Chondrocyte (in vitro differentiated cells): ENCODE data around the gene CYP21A2. TPM values are rescaled to one million over a fixed set of nuclear protein-coding genes. Genes with fewer than 3 reads are reported as not detected.
"Not testable (repeated sequence)": the region's sequence is repeated elsewhere in the genome, so short reads cannot be mapped to it uniquely, and the experiment has no call there.

Experiments
- DNase-seq: peaks from one replicate; pipeline ENCODE4 v3.0.0; 2021; ENCODE audit warnings: mixed read lengths, low spot score
- H3K27ac Mint-ChIP-seq: one replicate; pipeline ENCODE4 v1.8.0; 2021; ENCODE audit warnings: mild to moderate bottlenecking, moderate library complexity, mixed read lengths; ENCODE audit not compliant: unreplicated experiment
- H3K27me3 Mint-ChIP-seq: 2 replicates; pipeline ENCODE4 v1.8.0; 2021; ENCODE audit warnings: low read depth, mixed read lengths
- H3K36me3 Mint-ChIP-seq: 2 replicates; pipeline ENCODE4 v1.8.0; 2021; ENCODE audit warnings: low read depth, mixed read lengths
- H3K4me1 Mint-ChIP-seq: 2 replicates; pipeline ENCODE4 v1.8.0; 2021; ENCODE audit warnings: low read depth, mild to moderate bottlenecking, mixed read lengths
- H3K4me3 Mint-ChIP-seq: one replicate; pipeline ENCODE4 v1.8.0; 2021; ENCODE audit warnings: mild to moderate bottlenecking, moderate library complexity, mixed read lengths; ENCODE audit not compliant: unreplicated experiment
- H3K9me3 Mint-ChIP-seq: 2 replicates; pipeline ENCODE4 v1.8.0; 2021; ENCODE audit warnings: low read depth, mixed read lengths
- total RNA-seq: library from RNA; stranded (reverse); gene quantifications from 3 replicates; pipeline ENCODE4 v1.2.1, GENCODE V29; 2021

The CYP21A2 gene
- total RNA-seq, 1 donor from 2014 or later: 0.30 TPM

DNA sequence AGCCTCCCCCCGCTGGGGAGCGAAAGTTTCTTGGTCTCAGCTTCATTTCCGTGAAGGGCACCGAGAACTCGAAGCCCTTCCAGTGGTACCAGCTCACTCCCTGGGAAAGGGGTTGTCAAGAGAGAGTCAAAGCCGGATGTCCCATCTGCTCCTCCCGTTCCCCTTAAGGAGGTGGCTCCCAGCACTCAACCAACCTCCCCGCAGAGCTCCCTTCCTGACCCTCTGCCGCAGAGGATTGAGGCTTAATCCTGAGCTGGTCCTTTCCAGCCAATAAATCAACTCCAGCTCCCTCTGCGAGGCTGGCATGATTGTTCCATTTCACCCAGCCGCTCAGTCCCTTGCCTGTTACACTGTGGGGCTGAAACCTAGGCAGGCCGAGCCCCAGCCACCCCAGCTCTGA, 29.6 kb upstream of the CYP21A2 start:
- not testable (repeated sequence) for H3K27me3 Mint-ChIP-seq, H3K4me3 Mint-ChIP-seq, H3K27ac Mint-ChIP-seq, H3K36me3 Mint-ChIP-seq, H3K9me3 Mint-ChIP-seq, H3K4me1 Mint-ChIP-seq
- peak; percentile 44 for DNase-seq

DNA sequence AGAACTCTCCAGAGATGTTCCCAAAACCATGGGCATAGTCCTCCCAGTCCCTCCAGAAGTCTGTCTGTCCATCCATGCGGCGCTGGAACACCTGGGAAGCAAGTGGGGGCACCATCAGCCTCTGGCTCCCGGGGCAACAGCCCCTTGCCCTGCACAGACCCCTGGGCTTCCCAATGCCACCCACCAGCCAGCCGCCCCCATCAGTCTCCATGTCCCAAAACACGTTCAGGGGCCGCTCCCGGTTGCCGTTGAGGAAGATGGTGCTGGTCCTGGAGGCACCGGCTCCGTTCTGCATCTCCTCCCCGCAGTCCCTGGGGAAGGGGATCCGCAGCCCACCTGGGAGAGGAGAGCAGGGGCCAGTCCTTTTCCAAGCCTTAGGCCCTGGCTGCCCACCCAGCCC, 28.7 kb upstream of the CYP21A2 start:
- H3K9me3 Mint-ChIP-seq, H3K27me3 Mint-ChIP-seq, H3K36me3 Mint-ChIP-seq, H3K27ac Mint-ChIP-seq, H3K4me3 Mint-ChIP-seq, DNase-seq, H3K4me1 Mint-ChIP-seq: not testable (repeated sequence)

DNA sequence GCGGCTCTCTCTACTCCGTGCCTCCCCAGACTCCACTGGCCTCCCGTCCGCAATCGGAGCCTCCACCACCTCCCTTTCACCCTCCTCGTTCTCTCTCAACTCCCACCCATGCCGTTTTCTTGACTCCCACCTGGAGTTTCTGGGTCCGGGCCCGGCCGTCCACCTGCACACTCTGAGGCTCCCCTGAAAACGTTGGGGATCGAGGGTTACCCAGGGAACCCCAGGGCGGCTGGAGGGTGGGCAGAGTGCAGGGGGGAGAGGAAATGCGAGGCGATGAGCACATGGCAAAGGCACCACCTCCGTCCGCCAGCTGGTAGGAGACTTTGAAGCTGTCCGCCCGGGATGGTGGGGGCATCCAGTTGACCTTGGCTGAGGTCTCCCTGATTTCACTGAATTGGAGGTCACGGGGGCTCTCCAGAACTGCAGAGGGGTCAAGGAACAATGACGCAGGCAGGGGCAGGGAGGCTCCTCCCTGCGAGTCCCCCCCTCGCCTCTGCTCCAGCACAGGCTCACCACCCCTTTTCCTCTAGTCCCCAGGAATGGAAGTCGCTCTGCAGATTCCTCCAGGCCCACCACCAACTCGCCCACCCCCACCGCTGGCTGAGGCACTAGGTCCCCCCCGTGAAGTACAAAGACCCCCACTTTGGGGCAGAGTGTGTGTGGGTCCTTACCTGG, 27.2 kb upstream of the CYP21A2 start:
- not testable (repeated sequence) for H3K27ac Mint-ChIP-seq, H3K4me3 Mint-ChIP-seq, H3K27me3 Mint-ChIP-seq, H3K36me3 Mint-ChIP-seq, H3K4me1 Mint-ChIP-seq, H3K9me3 Mint-ChIP-seq
- peak; percentile 50 for DNase-seq

DNA sequence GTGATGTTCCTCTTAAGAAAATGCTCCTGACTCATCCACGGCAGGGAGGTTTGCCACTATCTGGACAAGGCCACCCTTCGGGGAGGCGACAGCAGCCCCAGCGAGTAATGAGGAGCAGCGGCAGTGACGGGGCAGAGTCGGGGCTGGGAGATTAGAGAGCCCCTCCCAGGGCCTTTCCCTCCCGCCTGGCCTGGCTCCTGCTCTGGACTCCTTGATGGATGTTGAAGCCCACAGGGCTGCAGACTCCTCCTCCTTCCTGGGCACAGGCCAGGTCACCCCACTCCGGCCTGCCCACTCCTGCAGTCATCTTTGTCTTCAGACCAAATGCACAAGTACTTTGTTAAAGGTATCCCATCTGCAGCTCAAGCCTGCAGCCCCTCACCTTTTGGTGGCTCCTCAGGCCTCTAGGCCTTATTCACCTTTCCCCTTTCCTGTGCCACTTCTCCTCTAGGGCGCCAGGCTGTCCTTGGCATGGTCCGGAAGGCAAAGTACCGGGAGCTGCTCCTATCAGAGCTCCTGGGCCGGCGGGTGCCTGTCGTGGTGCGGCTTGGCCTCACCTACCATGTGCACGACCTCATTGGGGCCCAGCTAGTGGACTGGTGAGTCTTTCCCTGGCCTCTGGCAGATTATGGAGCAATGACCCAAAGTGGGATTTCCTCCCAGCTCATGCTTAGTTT, 25.1 kb upstream of the CYP21A2 start:
- H3K27ac Mint-ChIP-seq, H3K9me3 Mint-ChIP-seq, H3K4me3 Mint-ChIP-seq, H3K4me1 Mint-ChIP-seq, H3K36me3 Mint-ChIP-seq, H3K27me3 Mint-ChIP-seq: not testable (repeated sequence)
- peak; percentile 77 for DNase-seq

DNA sequence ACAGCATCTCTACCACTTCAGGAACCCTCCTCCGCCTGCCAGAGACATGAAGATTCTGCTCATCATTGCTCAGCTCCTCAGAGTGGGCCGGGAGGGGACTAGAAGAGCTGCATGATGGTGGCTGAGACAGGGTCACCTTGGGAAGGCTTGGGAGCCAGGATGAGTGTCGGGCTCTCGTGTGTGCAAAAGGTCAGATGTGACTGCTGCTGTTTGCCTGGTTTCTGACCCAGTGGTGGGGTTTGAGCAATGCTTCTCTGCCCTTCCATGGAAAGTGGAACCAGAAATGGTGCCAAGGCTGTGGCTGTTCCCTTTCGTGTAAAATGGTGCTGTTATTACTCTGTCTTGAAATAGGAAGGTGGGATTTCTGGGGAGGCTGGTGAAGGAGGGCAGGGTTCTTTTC, 24.5 kb upstream of the CYP21A2 start:
- H3K27me3 Mint-ChIP-seq, H3K9me3 Mint-ChIP-seq, DNase-seq, H3K4me3 Mint-ChIP-seq, H3K27ac Mint-ChIP-seq, H3K4me1 Mint-ChIP-seq, H3K36me3 Mint-ChIP-seq: not testable (repeated sequence)

- H3K27ac Mint-ChIP-seq, H3K36me3 Mint-ChIP-seq, DNase-seq, H3K9me3 Mint-ChIP-seq, H3K4me1 Mint-ChIP-seq, H3K4me3 Mint-ChIP-seq, H3K27me3 Mint-ChIP-seq: not testable (repeated sequence)
Observed at GRCh38 chr6:32014547-32014946, 23.7 kb upstream of the CYP21A2 start, which contains the start of gene C4B. Gene C4B, plus strand, starts transcription at chr6:32014795. Its CDS starts 51 bp downstream, at chr6:32014846.

GRCh38 chr6:32022100-32022499, 16.1 kb upstream of the CYP21A2 start:
- not testable (repeated sequence) for H3K27ac Mint-ChIP-seq, H3K36me3 Mint-ChIP-seq, H3K4me1 Mint-ChIP-seq, H3K9me3 Mint-ChIP-seq, H3K4me3 Mint-ChIP-seq, DNase-seq, H3K27me3 Mint-ChIP-seq

GRCh38 chr6:32028631-32029030, 9.6 kb upstream of the CYP21A2 start:
- DNase-seq, H3K9me3 Mint-ChIP-seq, H3K4me3 Mint-ChIP-seq, H3K4me1 Mint-ChIP-seq, H3K36me3 Mint-ChIP-seq, H3K27ac Mint-ChIP-seq, H3K27me3 Mint-ChIP-seq: not testable (repeated sequence)

- H3K4me3 Mint-ChIP-seq, H3K36me3 Mint-ChIP-seq, DNase-seq, H3K27me3 Mint-ChIP-seq, H3K27ac Mint-ChIP-seq, H3K4me1 Mint-ChIP-seq, H3K9me3 Mint-ChIP-seq: not testable (repeated sequence)
Observed at GRCh38 chr6:32029553-32029952, 8.7 kb upstream of the CYP21A2 start.

DNA sequence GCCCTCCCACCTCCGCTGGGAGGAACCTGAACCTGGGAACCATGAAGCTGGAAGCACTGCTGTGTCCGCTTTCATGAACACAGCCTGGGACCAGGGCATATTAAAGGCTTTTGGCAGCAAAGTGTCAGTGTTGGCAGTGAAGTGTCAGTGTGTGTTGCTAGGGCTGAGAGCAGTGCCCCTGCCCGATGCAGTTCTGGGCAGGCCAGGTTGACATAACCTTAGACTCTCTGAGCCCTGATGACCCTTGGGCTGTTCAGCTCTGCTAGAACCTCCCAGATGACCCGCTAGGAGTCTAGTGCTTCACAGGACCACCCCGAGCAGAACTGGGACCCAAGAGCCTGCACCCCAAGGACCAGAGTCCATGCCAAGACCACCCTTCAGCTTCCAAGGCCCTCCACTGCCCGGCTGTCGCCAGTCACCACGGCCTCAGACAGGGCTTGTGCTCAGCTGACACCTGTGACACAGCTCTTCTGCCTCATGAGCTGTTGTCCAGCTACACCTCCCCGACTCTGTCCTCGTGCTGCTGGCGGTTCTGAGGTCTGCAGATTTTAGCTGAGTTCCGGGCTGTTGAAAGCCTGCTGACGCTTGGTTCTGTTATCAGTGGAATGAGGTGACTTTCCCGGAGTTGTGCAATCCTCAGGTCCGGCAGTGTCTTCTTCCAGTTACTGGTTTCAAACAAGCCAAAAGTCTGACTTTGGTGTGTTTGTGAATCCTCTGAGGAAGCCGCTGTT, 2.8 kb upstream of the CYP21A2 start:
- not testable (repeated sequence) for H3K27ac Mint-ChIP-seq, H3K27me3 Mint-ChIP-seq

GRCh38 chr6:32037136-32037535, 1.1 kb upstream of the CYP21A2 start:
- not testable (repeated sequence) for H3K36me3 Mint-ChIP-seq, H3K27me3 Mint-ChIP-seq, H3K9me3 Mint-ChIP-seq, DNase-seq, H3K4me1 Mint-ChIP-seq, H3K4me3 Mint-ChIP-seq, H3K27ac Mint-ChIP-seq

More for the DNA sequence above, 2.8 kb upstream of the CYP21A2 start:
- DNase-seq, H3K36me3 Mint-ChIP-seq, H3K4me3 Mint-ChIP-seq, H3K9me3 Mint-ChIP-seq, H3K4me1 Mint-ChIP-seq: not testable (repeated sequence)

DNA sequence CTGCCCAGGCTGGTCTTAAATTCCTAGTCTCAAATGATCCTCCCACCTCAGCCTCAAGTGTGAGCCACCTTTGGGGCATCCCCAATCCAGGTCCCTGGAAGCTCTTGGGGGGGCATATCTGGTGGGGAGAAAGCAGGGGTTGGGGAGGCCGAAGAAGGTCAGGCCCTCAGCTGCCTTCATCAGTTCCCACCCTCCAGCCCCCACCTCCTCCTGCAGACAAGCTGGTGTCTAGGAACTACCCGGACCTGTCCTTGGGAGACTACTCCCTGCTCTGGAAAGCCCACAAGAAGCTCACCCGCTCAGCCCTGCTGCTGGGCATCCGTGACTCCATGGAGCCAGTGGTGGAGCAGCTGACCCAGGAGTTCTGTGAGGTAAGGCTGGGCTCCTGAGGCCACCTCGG, 663 bp downstream of the CYP21A2 start:
- DNase-seq, H3K36me3 Mint-ChIP-seq, H3K9me3 Mint-ChIP-seq, H3K27ac Mint-ChIP-seq, H3K27me3 Mint-ChIP-seq, H3K4me3 Mint-ChIP-seq, H3K4me1 Mint-ChIP-seq: not testable (repeated sequence)
